Choroid plexus epithelial cell (primary cell): ENCODE measurements around the gene OSBPL8.
"Not testable (repeated sequence)": the region's sequence is repeated elsewhere in the genome, so short reads cannot be mapped to it uniquely, and the experiment has no call there.

Experiments
- DNase-seq: peaks from one replicate; pipeline ENCODE4 v3.0.0-alpha.2; 2010; ENCODE audit warnings: low read depth
- H3K4me3 ChIP-seq: 2 replicates; pipeline ENCODE4 v1.5.1; 2011; ENCODE audit warnings: low read depth, mild to moderate bottlenecking, control low read depth, low read length, moderate library complexity
- TF ChIP-seq, protein P1 (sequence below): conservative IDR thresholded peaks from 2 replicates; pipeline ENCODE4 v1.5.1; 2011; ENCODE audit warnings: low read depth, mild to moderate bottlenecking, control low read depth, inconsistent platforms, low read length, moderate library complexity

OSBPL8 gene

DNA sequence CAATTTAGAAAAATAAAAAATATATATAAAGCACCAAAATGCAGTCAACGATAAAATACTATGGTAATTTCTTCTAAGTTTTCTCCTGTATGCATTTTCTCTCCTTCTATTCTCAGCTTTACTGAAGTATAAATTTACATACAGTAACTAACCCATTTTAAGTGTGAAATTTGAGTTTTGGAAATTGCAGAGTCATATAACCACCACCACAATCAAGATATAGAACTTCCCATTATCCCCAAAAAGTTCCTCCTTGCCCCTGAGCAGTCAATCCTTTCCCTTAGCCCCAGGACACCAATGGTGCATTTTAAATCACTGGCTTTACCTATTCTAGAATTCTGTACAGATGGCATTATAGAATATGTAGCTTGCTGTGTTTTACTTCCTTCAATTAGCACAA is 180.3 kb downstream of the OSBPL8 start:
- TF ChIP-seq, protein P1, sequence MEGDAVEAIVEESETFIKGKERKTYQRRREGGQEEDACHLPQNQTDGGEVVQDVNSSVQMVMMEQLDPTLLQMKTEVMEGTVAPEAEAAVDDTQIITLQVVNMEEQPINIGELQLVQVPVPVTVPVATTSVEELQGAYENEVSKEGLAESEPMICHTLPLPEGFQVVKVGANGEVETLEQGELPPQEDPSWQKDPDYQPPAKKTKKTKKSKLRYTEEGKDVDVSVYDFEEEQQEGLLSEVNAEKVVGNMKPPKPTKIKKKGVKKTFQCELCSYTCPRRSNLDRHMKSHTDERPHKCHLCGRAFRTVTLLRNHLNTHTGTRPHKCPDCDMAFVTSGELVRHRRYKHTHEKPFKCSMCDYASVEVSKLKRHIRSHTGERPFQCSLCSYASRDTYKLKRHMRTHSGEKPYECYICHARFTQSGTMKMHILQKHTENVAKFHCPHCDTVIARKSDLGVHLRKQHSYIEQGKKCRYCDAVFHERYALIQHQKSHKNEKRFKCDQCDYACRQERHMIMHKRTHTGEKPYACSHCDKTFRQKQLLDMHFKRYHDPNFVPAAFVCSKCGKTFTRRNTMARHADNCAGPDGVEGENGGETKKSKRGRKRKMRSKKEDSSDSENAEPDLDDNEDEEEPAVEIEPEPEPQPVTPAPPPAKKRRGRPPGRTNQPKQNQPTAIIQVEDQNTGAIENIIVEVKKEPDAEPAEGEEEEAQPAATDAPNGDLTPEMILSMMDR = no peak
- H3K4me3 ChIP-seq = no peak overlapping the region
- DNase-seq = no peak

DNA sequence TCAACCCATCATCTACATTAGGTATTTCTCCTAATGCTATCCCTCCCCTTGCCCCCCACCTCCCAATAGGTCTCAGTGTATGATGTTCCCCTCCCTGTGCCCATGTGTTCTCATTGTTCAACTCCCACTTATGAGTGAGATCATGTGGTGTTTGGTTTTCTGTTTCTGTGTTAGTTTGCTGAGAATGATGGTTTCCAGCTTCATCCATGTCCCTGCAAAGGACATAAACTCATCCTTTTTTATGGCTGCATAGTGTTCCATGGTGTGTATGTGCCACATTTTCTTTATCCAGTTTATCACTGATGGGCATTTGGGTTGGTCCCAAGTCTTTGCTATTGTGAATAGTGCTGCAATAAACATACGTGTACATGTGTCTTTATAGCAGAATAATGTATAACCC is 182.7 kb downstream of the OSBPL8 start:
- not testable (repeated sequence) for DNase-seq, H3K4me3 ChIP-seq

DNA sequence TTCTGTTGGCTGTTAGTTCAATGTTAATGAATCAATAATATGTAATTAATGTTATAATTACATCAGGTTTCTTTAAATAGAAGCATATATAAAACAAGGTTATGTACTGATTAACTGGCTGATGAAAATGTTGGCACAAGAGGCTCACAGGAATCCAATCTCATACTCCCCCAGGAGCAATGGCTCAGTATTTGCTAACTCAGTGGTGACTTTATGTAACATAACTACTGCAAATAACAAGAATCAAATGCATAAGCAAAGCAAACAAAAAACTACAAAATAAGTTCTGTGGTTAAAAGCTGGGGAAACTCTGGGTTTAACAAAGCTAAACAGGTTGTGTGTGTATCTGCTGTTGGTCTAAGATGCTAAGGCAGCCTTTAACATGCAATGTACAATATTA is 183.6 kb downstream of the OSBPL8 start:
- H3K4me3 ChIP-seq = no peak overlapping the region
- TF ChIP-seq, protein P1 = no peak
- DNase-seq = no peak

DNA sequence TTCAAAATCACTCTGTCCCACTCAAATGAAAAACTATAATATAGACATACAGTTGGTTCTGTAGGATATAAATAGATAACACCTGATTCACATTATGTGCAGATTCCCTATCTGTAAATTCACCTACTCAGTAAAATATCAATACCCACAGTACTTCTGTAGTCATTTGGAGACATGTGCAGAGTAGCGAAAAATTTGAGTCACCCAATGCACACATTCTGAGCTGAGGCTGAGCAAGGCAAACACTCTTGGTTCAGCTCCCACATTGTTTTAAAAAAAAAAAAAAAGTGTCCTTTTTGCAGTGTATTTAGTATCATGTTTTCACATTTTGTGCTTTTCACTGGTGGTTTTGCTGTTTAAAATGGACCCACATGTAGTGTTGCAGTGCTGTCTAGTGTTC is 184.1 kb downstream of the OSBPL8 start:
- DNase-seq = no peak
- H3K4me3 ChIP-seq = no peak overlapping the region
- TF ChIP-seq, protein P1 = no peak

DNA sequence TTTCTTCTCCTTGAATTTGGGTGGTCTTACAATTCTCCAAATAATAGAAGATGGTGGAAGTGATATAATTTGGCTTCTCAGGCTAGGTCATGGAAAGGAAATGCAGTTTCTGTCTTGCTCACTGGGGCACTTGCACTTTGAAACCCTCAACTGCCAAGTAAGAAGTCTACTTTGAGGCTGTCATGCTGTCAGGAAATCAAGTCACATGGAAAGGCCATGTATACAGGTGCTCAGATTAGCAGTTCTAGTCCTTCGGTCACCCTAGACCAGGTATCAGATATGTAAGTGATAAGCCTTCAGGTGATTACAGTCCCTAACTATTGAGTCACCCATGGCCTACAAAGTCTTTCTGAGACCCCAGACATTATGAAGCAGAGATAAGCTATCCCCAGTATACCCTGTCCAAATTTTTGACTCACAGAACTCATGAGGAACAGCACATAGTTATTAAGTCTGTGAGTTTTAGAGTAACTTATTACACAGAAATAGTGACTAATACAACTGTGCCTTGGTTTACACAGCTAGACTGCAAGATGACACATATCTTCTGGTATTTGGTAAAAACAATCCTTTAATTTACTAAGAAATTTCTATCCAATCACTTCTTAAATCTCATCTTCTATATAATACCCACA is 185.1 kb downstream of the OSBPL8 start:
- peak; percentile 40 for DNase-seq
- TF ChIP-seq, protein P1 = no peak
- no peak overlapping the region for H3K4me3 ChIP-seq

DNA sequence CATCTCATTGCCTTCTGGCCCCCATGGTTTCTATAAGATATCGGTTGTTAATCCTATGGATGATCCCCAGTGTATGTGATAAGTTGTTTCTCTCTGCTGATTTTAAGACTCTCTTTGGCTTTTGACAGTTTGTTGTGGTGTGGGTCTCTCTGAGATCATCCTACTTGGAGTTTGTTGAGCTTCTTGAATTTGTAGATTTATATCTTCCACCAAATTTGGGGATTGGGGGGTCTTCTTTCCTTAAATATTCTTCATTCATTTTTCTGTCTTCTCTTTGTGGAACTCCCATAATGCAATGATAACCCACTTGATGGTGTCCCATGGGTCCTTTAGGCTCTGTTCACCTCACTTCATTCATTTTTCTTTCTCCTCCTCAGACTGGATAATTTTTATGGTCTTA is 191.3 kb downstream of the OSBPL8 start:
- TF ChIP-seq, protein P1 = no peak
- no peak for DNase-seq
- H3K4me3 ChIP-seq = no peak overlapping the region

DNA sequence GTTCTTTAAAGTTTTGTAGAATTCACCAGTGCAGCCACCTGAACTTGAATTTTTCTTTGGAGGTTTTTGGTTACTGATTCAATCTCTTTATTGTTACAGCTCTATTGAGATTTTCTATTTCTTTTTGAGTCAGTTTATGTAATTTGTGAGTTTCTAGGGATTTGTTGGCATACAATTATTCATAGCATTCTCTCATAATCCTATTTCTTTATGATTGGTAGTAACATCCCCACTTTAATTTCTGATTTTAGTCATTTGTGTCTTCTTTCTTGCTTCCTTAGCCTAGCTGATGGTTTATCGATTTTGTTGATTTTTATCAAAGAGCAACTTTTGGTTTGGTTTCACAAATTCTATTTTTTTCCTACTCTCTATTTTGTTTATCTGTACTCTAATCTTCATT is 193.4 kb downstream of the OSBPL8 start:
- TF ChIP-seq, protein P1 = no peak
- no peak for DNase-seq

DNA sequence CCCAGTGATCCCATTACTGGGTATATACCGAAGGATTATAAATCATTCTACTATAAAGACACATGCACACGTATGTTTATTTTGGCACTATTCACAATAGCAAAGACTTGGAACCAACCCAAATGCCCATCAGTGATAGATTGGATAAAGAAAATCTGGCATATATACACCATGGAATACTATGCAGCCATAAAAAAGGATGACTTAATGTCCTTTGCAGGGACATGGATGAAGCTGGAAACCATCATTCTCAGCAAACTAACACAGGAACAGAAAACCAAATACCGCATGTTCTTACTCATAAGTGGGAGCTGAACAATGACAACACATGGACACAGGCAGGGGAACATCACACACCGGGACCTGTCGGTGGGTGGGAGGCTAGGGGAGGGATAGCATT is 195.4 kb downstream of the OSBPL8 start:
- DNase-seq, H3K4me3 ChIP-seq: not testable (repeated sequence)

More for the DNA sequence above, 193.4 kb downstream of the OSBPL8 start:
- no peak overlapping the region for H3K4me3 ChIP-seq
